K562 (cell line): ENCODE data around the gene TCP10L. TPM values are rescaled to one million over a fixed set of nuclear protein-coding genes. Genes with fewer than 3 reads are reported as not detected.

Experiments used
- CEBPB ChIP-seq: fragments of 450-650 bp; IDR thresholded peaks from 2 replicates; pipeline ENCODE4 v1.6.1; 2016; ENCODE audit warnings: missing genetic modification characterization, missing compliant biosample characterization
- DIDO1 ChIP-seq: fragments of 450-650 bp; IDR thresholded peaks from 2 replicates; pipeline ENCODE4 v1.6.1; 2016; ENCODE audit warnings: low read depth, missing biosample characterization, missing genetic modification characterization
- FOS ChIP-seq: IDR thresholded peaks from 3 replicates; pipeline ENCODE4 v1.6.1; 2011; ENCODE audit not compliant: insufficient read length; ENCODE audit errors: extremely low read depth
- HMGN3 ChIP-seq: IDR thresholded peaks from 2 replicates; pipeline ENCODE4 v1.6.1; 2011; ENCODE audit warnings: borderline replicate concordance, low read depth, mild to moderate bottlenecking, mixed read lengths, low read length; ENCODE audit not compliant: insufficient read length; ENCODE audit errors: extremely low read depth
- LCOR ChIP-seq: sonication (generic); formaldehyde crosslinking; IDR thresholded peaks from 2 replicates; pipeline ENCODE4 v1.8.0; 2022; ENCODE audit warnings: mild to moderate bottlenecking, missing genetic modification reagents
- MIER1 ChIP-seq: fragments of 450-650 bp; IDR thresholded peaks from 2 replicates; pipeline ENCODE4 v1.6.1; 2016; ENCODE audit warnings: antibody characterized with exemption, mild to moderate bottlenecking, low read depth
- MTA3 ChIP-seq: fragments of 450-650 bp; formaldehyde crosslinking; IDR thresholded peaks from 2 replicates; pipeline ENCODE4 v1.6.1; 2017; ENCODE audit warnings: mild to moderate bottlenecking, borderline replicate concordance
- NR2C2 ChIP-seq, 2 experiments: fragments of 200-800 bp in 1 of 2; sonication (Bioruptor generic) in 1 of 2; sonication (generic) in 1 of 2; formaldehyde crosslinking in 1 of 2; IDR thresholded peaks; 2 replicates each; pipeline versions ENCODE4 v1.6.1 to v1.8.0; 2016 to 2022; ENCODE audit warnings: mild to moderate bottlenecking in 1 of 2, missing compliant biosample characterization in 1 of 2, missing genetic modification characterization in 1 of 2, missing genetic modification reagents in 1 of 2
- STAT5A ChIP-seq: IDR thresholded peaks from 2 replicates; pipeline ENCODE4 v1.6.1; 2012; ENCODE audit warnings: low read length, inconsistent platforms, borderline replicate concordance
- TEAD1 ChIP-seq, 2 experiments: fragments of 450-650 bp in 1 of 2; sonication (generic) in 1 of 2; formaldehyde crosslinking; IDR thresholded peaks; 2 replicates each; pipeline versions ENCODE4 v1.4.0 to v1.8.0; 2020 to 2022; ENCODE audit warnings: mild to moderate bottlenecking in 2 of 2, missing genetic modification reagents in 1 of 2
- TEAD4 ChIP-seq, 2 experiments: sonication (generic) in 1 of 2; formaldehyde crosslinking in 1 of 2; IDR thresholded peaks; 2 replicates each; pipeline versions ENCODE4 v1.6.1 to v1.8.0; 2012 to 2022; ENCODE audit warnings: borderline replicate concordance in 1 of 2, inconsistent platforms in 1 of 2, low read length in 1 of 2, mild to moderate bottlenecking in 1 of 2, missing genetic modification reagents in 1 of 2
- ZNF174 ChIP-seq: fragments of 250-450 bp; sonication (Bioruptor Pico); IDR thresholded peaks from 2 replicates; pipeline ENCODE4 v1.4.0; 2020; ENCODE audit warnings: mild to moderate bottlenecking
- ZNF436 ChIP-seq: fragments of 250-450, 450-650 bp; sonication (Bioruptor Pico); formaldehyde crosslinking; IDR thresholded peaks from 2 replicates; pipeline ENCODE4 v1.7.0; 2020; ENCODE audit warnings: mild to moderate bottlenecking
- ZNF764 ChIP-seq: fragments of 250-450 bp; sonication (Bioruptor Pico); IDR thresholded peaks from 2 replicates; pipeline ENCODE4 v1.4.0; 2020; ENCODE audit warnings: low read depth, mild to moderate bottlenecking, moderate library complexity
- polyA plus RNA-seq, 8 experiments: library from polyadenylated mRNA; depleted of rRNA in 4 of 8; stranded (reverse) in 5 of 8; unstranded in 3 of 8; fragments of >200 nt; fragmentation: Nextera tagmentation in 2 of 8; fragmentation: Illumina TruSeq in 1 of 8; extraction: Ambion mirVana in 2 of 8; extraction: Trizol in 1 of 8; gene quantifications; 2 replicates each; pipeline versions ENCODE4 v1.2.1 to v1.2.3, GENCODE V29; 2011 to 2014; ENCODE audit warnings: inconsistent platforms in 1 of 8, missing spikeins in 1 of 8
- total RNA-seq, 7 experiments: library from RNA; depleted of rRNA in 6 of 7; stranded (reverse); fragments of >200 nt in 6 of 7; fragmentation: Illumina TruSeq in 2 of 7; extraction: Trizol in 2 of 7; gene quantifications; 2 replicates each; pipeline versions ENCODE4 v1.2.1 to v1.2.3, GENCODE V29; 2011 to 2021; ENCODE audit warnings: low replicate concordance in 1 of 7
- TF ChIP-seq, protein P1 (sequence below): fragments of 450-650 bp; IDR thresholded peaks from 2 replicates; pipeline ENCODE4 v1.6.1; 2016
- TF ChIP-seq, protein P2 (sequence below): fragments of 450-650 bp; formaldehyde crosslinking; conservative IDR thresholded peaks from 2 replicates; pipeline ENCODE4 v1.4.0; 2022; ENCODE audit warnings: mild to moderate bottlenecking, missing genetic modification characterization
- TF ChIP-seq, protein P3 (sequence below): fragments of 450-650 bp; IDR thresholded peaks from 2 replicates; pipeline ENCODE4 v1.6.1; 2018; ENCODE audit not compliant: partially characterized antibody
- TF ChIP-seq, protein P4 (sequence below): sonication (generic); formaldehyde crosslinking; IDR thresholded peaks from 2 replicates; pipeline ENCODE4 v1.8.1; 2023; ENCODE audit warnings: mild to moderate bottlenecking, missing genetic modification reagents, moderate library complexity

Gene TCP10L
- total and polyA plus RNA-seq, 9 of the 15 experiments (the other 6 are each of a cell fraction or from before 2014, with no cell fraction given), result 0.34 to 0.91 (median 0.56) TPM; not detected in 2

DNA sequence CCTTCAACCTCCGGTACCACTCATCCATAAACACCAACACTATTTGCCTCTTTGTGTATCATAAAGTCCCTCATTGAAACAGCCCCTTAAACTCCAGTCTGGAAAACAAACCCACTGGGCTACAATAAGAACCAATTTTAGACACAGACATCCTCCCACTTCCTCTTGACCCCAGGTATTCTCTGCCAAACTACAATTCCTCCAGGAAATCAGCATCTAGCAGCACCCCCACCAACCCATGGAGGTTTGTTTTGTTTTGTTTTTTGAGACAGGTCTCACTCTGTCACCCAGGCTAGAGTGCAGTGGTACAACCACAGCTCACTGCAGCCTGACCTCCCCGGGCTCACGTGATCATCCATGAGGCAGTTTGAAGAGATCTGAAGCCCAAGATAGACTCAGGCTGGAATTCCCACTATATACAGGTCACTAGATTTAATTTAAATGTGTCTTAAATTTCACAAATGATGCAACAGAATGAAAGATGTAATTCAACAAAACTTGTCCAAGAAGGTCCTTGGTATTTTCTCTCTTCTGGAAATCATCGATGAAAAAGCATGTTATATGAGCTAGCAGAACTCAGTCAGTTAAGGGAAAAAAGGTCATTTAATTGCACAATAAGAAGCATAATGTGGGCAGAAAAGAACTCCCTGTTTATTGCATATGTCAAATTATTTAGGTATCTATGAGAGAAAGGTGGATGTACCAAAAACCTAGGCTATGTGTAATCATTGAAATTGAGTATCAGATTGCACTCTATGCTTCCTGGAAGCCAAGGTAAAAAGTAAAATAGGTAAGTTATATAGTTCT is 30.3 kb downstream of the TCP10L start (continued):
- TF ChIP-seq, protein P1, sequence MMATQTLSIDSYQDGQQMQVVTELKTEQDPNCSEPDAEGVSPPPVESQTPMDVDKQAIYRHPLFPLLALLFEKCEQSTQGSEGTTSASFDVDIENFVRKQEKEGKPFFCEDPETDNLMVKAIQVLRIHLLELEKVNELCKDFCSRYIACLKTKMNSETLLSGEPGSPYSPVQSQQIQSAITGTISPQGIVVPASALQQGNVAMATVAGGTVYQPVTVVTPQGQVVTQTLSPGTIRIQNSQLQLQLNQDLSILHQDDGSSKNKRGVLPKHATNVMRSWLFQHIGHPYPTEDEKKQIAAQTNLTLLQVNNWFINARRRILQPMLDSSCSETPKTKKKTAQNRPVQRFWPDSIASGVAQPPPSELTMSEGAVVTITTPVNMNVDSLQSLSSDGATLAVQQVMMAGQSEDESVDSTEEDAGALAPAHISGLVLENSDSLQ, result no peak
- TF ChIP-seq DIDO1 (tag), result no peak
- TF ChIP-seq ZNF764 (CRISPR knock-in tag), result no peak
- TF ChIP-seq MIER1, result no peak
- TF ChIP-seq LCOR, result no peak
- TF ChIP-seq HMGN3, result no peak
- TF ChIP-seq TEAD4 (IDR thresholded peaks at IDR 0.05; ENCODE audit: low read length), result no peak
- no peak for TF ChIP-seq TEAD4 (CRISPR knock-in tag; IDR thresholded peaks at IDR 0.05; ENCODE audit: borderline replicate concordance)
- no peak for TF ChIP-seq NR2C2 (CRISPR knock-in tag; IDR thresholded peaks at IDR 0.05)
- TF ChIP-seq NR2C2 (tag; IDR thresholded peaks at IDR 0.05), result peak; percentile 68
- TF ChIP-seq ZNF436, result no peak
- TF ChIP-seq STAT5A, result no peak
- TF ChIP-seq, protein P2, sequence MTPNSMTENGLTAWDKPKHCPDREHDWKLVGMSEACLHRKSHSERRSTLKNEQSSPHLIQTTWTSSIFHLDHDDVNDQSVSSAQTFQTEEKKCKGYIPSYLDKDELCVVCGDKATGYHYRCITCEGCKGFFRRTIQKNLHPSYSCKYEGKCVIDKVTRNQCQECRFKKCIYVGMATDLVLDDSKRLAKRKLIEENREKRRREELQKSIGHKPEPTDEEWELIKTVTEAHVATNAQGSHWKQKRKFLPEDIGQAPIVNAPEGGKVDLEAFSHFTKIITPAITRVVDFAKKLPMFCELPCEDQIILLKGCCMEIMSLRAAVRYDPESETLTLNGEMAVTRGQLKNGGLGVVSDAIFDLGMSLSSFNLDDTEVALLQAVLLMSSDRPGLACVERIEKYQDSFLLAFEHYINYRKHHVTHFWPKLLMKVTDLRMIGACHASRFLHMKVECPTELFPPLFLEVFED (CRISPR knock-in tag), result no peak
- TF ChIP-seq MTA3, result no peak
- no peak for TF ChIP-seq ZNF174 (CRISPR knock-in tag)
- peak; percentile 70 for TF ChIP-seq CEBPB (tag)
- TF ChIP-seq, protein P3, sequence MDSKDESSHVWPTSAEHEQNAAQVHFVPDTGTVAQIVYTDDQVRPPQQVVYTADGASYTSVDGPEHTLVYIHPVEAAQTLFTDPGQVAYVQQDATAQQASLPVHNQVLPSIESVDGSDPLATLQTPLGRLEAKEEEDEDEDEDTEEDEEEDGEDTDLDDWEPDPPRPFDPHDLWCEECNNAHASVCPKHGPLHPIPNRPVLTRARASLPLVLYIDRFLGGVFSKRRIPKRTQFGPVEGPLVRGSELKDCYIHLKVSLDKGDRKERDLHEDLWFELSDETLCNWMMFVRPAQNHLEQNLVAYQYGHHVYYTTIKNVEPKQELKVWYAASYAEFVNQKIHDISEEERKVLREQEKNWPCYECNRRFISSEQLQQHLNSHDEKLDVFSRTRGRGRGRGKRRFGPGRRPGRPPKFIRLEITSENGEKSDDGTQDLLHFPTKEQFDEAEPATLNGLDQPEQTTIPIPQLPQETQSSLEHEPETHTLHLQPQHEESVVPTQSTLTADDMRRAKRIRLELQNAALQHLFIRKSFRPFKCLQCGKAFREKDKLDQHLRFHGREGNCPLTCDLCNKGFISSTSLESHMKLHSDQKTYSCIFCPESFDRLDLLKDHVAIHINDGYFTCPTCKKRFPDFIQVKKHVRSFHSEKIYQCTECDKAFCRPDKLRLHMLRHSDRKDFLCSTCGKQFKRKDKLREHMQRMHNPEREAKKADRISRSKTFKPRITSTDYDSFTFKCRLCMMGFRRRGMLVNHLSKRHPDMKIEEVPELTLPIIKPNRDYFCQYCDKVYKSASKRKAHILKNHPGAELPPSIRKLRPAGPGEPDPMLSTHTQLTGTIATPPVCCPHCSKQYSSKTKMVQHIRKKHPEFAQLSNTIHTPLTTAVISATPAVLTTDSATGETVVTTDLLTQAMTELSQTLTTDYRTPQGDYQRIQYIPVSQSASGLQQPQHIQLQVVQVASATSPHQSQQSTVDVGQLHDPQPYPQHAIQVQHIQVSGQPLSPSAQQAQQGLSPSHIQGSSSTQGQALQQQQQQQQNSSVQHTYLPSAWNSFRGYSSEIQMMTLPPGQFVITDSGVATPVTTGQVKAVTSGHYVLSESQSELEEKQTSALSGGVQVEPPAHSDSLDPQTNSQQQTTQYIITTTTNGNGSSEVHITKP, result peak; percentile 43
- no peak for TF ChIP-seq TEAD1 (CRISPR knock-in tag; IDR thresholded peaks at IDR 0.05)
- TF ChIP-seq, protein P4, sequence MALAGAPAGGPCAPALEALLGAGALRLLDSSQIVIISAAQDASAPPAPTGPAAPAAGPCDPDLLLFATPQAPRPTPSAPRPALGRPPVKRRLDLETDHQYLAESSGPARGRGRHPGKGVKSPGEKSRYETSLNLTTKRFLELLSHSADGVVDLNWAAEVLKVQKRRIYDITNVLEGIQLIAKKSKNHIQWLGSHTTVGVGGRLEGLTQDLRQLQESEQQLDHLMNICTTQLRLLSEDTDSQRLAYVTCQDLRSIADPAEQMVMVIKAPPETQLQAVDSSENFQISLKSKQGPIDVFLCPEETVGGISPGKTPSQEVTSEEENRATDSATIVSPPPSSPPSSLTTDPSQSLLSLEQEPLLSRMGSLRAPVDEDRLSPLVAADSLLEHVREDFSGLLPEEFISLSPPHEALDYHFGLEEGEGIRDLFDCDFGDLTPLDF (CRISPR knock-in tag), result no peak
- no peak for TF ChIP-seq FOS
